HG03342 (cell line): Measurements from ENCODE around the gene NLGN1.

Source experiments
- ATAC-seq: cut with Tn5 transposase; IDR thresholded peaks from one replicate; pipeline ENCODE4 v1.9.1; 2021; ENCODE audit warnings: mild to moderate bottlenecking, moderate library complexity; ENCODE audit not compliant: unreplicated experiment

NLGN1 gene

GRCh38 chr3:174251681-174252080 is 854.1 kb downstream of the NLGN1 start:
- ATAC-seq: no peak

DNA sequence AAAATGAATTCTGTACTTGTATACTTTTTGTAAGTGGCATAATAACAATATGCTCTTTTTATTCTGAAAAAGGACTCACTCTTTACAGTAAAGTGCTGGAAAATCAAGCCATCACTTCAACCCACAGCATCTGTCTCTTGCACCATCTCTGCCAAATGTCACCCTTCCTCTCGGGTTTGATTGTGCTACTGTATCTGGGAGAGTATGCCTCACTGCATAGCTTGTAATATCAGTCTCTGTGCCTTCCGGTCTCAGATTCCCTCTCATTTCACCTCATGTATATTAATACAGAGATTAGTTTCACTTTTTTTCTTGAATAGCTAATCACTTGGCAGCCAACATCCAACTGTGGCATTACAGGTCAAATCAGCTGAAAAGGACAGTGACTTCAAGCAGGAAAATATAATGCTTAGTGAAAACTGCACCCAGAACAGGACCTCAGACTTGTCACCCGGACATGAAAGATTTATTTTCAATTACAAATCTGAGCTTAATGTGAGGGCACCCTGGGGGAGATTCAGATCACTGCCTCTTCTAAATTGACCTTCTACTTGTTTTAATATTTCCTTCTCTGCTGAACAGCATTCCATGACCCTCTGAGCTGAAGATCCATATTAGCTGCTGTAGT is 855.8 kb downstream of the NLGN1 start:
- ATAC-seq: no peak

DNA sequence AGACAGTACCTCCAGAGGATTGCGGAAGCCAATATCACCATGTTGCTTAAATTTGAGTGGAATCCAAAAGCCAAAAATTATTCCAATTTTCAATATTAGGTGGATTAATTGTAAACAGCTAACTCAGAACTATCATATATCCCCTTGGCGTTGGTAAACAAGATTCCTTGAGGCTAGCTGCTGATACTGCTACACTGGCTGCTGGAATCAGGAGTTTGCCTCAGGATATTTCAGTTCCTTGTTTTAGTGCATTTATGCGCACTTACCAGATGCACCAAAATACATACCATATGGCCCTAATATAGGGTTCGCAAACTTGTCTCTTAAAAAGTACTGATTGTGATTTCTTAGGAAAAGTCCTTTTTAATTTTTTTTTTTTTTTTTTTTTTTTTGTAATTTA is 856.4 kb downstream of the NLGN1 start:
- ATAC-seq: no peak

- ATAC-seq: no peak
These were observed 857.9 kb downstream of the NLGN1 start for GRCh38 chr3:174255454-174255853.

DNA sequence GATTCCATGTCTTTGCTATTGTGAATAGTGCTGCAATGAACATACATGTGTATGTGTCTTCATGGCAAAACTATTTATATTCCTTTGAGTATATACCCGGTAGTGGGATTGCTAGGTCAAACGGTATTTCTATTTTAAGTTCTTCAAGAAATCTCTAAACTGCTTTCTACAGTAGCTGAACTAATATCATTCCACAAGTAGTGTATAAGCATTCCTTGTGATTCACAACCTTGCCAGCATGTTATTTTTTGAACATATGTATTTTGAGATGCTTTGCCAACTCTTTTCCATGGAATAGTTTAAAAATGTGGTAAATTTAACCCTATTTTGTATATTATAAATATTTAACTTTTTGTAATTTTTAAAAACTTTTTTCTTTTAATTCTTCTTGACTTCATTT is 868.9 kb downstream of the NLGN1 start:
- no peak for ATAC-seq

DNA sequence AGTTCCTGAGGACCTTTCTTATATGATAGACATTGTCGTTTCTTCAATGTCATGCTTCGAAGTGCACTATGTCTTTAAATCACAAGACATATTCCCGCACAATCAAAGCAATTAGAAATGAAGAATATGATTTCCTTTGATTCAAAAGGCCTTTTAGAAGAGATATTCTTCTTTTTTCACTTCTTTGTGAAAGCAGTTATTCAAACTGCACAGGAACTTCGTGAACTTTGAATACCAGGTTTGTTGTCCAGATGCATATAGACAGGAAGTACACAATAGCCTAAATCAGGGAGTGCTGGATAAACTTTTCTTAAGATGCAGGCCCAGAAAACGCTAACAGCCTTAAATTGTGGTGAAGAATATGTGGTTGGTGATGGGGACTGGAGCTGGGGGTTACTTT is 870.5 kb downstream of the NLGN1 start:
- ATAC-seq: no peak

DNA sequence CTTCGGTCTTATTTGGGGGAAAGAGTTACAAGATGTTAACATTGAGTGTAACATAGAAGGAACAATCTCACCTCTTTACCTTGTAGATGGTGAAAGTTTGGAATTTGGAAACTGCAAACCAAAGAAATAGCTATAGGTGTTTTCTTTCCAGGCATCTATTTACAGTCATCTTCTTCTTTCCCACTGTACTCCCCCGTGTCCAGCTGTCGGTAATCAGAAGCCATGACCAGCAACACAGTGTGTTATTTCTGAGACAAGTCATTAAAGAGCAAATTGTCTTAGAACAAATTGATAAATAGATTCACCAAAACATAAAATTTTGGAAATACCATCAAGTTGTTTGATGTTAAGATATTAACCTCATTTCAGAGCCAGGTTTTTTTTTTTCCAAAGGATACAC is 871.0 kb downstream of the NLGN1 start:
- ATAC-seq: no peak

GRCh38 chr3:174270841-174271240 is 873.3 kb downstream of the NLGN1 start:
- no peak for ATAC-seq

DNA sequence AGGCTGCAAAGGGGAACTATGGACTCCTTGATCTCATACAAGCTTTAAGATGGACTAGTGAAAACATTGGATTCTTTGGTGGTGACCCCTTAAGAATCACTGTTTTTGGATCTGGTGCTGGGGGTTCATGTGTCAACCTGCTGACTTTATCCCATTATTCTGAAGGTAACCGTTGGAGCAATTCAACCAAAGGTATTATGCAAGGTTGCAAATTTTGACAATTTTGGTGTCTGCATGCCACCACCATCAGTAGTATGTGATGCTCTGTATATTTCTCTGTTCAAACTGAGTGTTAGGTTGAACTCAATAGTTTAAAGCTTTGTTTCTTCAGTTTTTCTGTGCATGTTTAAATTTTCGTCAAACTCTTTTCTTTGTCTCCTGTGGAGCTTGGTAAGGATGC is 877.8 kb downstream of the NLGN1 start:
- no peak for ATAC-seq

GRCh38 chr3:174276826-174277225 is 879.3 kb downstream of the NLGN1 start:
- ATAC-seq: no peak

GRCh38 chr3:174278094-174278493 is 880.5 kb downstream of the NLGN1 start:
- no peak for ATAC-seq

DNA sequence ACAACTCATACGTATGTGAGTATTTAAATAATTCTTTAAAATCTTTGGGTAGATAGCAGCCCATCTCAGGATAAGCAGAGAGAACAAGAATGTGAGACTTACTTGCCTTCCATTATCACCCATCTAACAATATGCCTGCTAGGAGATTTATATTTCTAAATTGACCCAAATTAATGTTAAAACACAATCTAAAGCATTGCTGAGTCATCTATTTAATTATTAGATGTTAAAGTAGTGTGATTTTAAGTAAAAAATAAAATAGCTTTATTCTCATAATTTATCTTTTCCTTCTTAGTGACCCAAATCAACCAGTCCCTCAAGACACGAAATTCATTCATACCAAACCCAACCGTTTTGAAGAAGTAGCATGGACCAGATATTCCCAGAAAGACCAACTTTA is 882.6 kb downstream of the NLGN1 start:
- ATAC-seq: no peak

GRCh38 chr3:174285242-174285864 is 887.8 kb downstream of the NLGN1 start:
- no peak for ATAC-seq

DNA sequence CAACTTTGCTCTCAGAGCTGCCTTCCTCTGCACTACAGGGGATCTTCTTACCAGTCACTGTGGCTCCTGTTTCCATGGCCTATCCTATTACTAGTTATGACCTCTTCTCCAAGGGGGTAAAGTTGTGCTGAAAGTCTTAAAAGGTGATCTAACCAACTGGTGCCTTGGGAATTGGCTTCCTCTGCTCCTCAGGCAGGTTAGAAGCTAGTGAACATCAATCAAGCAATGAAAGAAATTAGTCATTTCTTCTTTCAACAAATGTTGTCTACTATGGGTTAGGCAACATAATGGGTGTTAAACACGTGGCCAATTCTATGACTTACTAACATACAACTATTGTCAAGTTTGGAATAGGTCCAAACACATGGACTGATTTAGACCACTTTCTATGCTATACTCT is 890.2 kb downstream of the NLGN1 start:
- ATAC-seq: no peak

DNA sequence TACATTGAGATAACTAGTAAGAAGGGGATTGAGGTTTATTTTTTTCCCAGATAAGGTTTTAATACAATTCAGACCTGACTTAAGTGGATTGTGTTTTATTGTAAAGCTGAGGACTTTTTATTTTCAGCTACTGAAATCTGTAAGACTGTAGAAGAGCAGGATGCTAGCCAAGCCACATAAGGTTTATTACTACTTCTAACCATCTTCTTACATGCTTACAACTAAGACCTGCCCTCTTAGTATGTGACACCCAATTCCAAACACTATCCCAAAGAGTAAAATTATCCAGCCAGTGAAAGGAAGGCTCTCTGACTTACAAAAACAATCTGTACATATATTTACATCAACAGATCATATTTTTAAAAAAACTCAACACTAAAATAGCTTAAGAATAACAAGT is 897.1 kb downstream of the NLGN1 start:
- no peak for ATAC-seq

DNA sequence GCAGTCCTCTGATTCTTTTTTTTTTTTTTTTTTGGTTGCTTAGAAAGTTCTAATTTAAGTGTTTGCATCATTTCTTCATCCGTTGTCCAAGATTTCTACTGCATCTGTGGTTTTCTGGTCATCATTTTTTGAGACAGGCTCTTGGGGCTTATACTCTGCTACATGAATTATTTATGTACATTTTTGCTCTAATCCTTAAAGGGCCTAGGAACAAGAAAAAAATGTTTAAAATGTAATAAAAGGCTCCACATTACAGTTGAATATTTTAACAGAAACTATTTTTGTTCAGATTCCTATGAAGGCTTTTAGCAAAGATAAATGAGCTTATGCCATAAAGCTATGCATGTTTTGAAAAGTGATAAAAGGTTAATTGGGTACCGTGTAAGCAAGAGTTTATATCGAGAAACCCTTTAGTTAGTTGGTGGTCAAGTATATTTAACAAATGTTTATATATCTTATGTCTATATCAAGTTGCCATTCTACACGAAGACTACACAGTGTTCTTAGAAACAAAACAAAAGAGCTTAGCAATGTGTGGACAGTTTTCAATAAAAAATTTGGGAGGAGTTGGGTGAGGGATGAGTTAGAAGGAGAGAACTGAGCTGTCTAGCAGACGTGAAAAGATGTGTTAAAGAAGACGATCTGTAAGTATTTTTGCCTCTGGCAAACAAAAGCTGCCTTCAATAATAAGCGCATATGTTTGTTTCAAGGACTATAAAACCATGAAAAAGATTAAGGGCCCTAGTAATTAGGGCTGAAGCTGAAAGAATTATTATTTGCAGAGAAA is 898.0 kb downstream of the NLGN1 start:
- no peak for ATAC-seq

GRCh38 chr3:174302746-174303315 is 905.3 kb downstream of the NLGN1 start:
- no peak for ATAC-seq

- ATAC-seq: no peak
These were observed 906.5 kb downstream of the NLGN1 start for GRCh38 chr3:174303907-174304560.

- no peak for ATAC-seq
These were observed 911.2 kb downstream of the NLGN1 start for GRCh38 chr3:174308736-174309135.

DNA sequence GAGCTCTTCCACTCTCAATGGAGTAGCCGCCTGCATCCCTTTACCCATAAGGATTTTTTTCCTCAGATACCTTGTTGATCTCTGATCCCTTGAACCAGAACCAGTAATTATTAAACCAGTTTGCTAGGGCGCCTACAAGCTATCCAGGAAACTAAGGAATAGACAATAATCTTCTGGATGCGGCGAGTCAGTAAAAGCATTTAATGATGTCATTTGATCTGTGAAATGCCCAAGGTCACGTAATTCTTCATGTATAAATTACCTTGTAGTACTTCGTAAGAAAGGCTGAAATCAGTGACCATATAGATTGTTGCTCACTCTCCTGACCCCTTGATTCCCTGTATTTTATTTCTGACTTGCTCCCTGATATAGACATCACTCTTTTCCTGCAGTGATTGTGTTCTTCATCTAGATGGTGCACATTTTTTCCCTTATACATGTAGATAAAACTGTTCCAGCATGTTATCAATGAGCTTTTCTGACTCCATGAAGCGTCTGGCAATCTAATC is 913.0 kb downstream of the NLGN1 start:
- no peak for ATAC-seq

- no peak for ATAC-seq
These were observed 917.7 kb downstream of the NLGN1 start for GRCh38 chr3:174315225-174315624.
